HepG2 (cell line): ENCODE data around the gene NUDT3. TPM values are rescaled to one million over a fixed set of nuclear protein-coding genes. Genes with fewer than 3 reads are reported as not detected.
A peak's percentile ranks its signal among the peaks of the same experiment; 100 is the strongest.

Source experiments
- ATAC-seq: fragments of 200-7000 bp; cut with Tn5 transposase; 3 replicates; pipeline ENCODE4 v1.9.1; 2020; ENCODE audit warnings: mild to moderate bottlenecking, moderate library complexity
- BruUV-seq: library from RNA; stranded (reverse); fragments of 400-500 nt; replicated peaks from 2 replicates; lab custom pipeline; 2021; lab: Mats Ljungman, UMichigan
- CTCF ChIA-PET: fragments of 300-600 bp; formaldehyde crosslinking; extraction: SDS; loops from one replicate; lab custom pipeline; 2021; ENCODE audit warnings: low total read pairs, inconsistent platforms, low intra/inter-chr PET ratio; lab: Yijun Ruan, JAX
- POLR2A ChIA-PET: fragments of 350-600 bp; sonication (Branson Sonifier 250); formaldehyde crosslinking; loops from one replicate; lab custom pipeline; 2020; ENCODE audit warnings: antibody characterized with exemption, inconsistent platforms; lab: Yijun Ruan, JAX
- DNase-seq: peaks from one replicate; pipeline ENCODE4 v3.0.0-alpha.2; 2015; ENCODE audit warnings: low spot score
- FAIRE-seq: peaks from 3 replicates; lab custom pipeline; 2011; peaks lifted over from hg19 to GRCh38; lab: Jason Lieb, UNC
- H2AFZ ChIP-seq: one replicate; pipeline ENCODE4 v1.6.1; 2011; ENCODE audit warnings: low read length, inconsistent platforms
- H3K27ac ChIP-seq: fragments of 300-600 bp; 3 replicates; pipeline ENCODE4 v1.8.0; 2011; ENCODE audit warnings: mixed run types, mild to moderate bottlenecking, mixed read lengths, low read length, inconsistent platforms; ENCODE audit not compliant: insufficient read depth; ENCODE audit errors: extremely low read length
- H3K27me3 ChIP-seq, 2 experiments: fragments of 200-600 bp in 1 of 2; 2 replicates in 1 of 2; 3 replicates in 1 of 2; pipeline versions ENCODE4 v1.6.0 to v1.8.0; 2011; ENCODE audit warnings: low read length in 2 of 2, mild to moderate bottlenecking in 2 of 2, moderate library complexity in 2 of 2, inconsistent platforms in 1 of 2; ENCODE audit not compliant: insufficient read depth in 2 of 2, control insufficient read depth in 1 of 2
- H3K36me3 ChIP-seq, 2 experiments: fragments of 200-600 bp in 1 of 2; replicated peaks in 1 of 2; 2 replicates in 1 of 2; 3 replicates in 1 of 2; pipeline versions ENCODE4 v1.5.1 to v1.8.0; 2011; ENCODE audit warnings: low read length in 2 of 2, inconsistent platforms in 1 of 2; ENCODE audit not compliant: insufficient read depth in 2 of 2, control insufficient read depth in 1 of 2
- H3K4me1 ChIP-seq: 2 replicates; pipeline ENCODE4 v1.5.1; 2012; ENCODE audit warnings: low read length, inconsistent platforms; ENCODE audit not compliant: insufficient read depth
- H3K4me2 ChIP-seq: 2 replicates; pipeline ENCODE4 v1.6.0; 2011; ENCODE audit warnings: low read depth, low read length, inconsistent platforms
- H3K4me3 ChIP-seq, 3 experiments: fragments of 200-600 bp in 1 of 3; sonication (generic), shearing (Covaris generic) in 1 of 3; replicated peaks in 1 of 3; 2 replicates each; pipeline ENCODE4 v1.5.1; 2011 to 2016; ENCODE audit warnings: low read length in 3 of 3, inconsistent platforms in 2 of 3, low read depth in 2 of 3, mild to moderate bottlenecking in 2 of 3, control low read depth in 1 of 3, mixed read lengths in 1 of 3; ENCODE audit not compliant: insufficient read depth in 1 of 3
- H3K79me2 ChIP-seq: one replicate; pipeline ENCODE4 v1.6.1; 2011; ENCODE audit warnings: low read length, inconsistent platforms; ENCODE audit not compliant: insufficient read depth
- H3K9ac ChIP-seq: 2 replicates; pipeline ENCODE4 v1.6.0; 2011; ENCODE audit warnings: mild to moderate bottlenecking, low read depth, low read length, inconsistent platforms; ENCODE audit not compliant: insufficient read depth
- H3K9me3 ChIP-seq: 2 replicates; pipeline ENCODE4 v1.5.1; 2012; ENCODE audit warnings: mild to moderate bottlenecking, low read length
- H4K20me1 ChIP-seq: 2 replicates; pipeline ENCODE4 v1.6.0; 2011; ENCODE audit warnings: inconsistent platforms, mild to moderate bottlenecking, low read length, moderate library complexity; ENCODE audit not compliant: insufficient read depth
- BORCS8-MEF2B ChIP-seq: sonication (generic); formaldehyde crosslinking; IDR thresholded peaks from 2 replicates; pipeline ENCODE4 v1.8.0; 2022; ENCODE audit warnings: mild to moderate bottlenecking, missing genetic modification reagents
- FOXC1 ChIP-seq: sonication (generic); formaldehyde crosslinking; IDR thresholded peaks from 2 replicates; pipeline ENCODE4 v1.8.0; 2022; ENCODE audit warnings: mild to moderate bottlenecking, missing genetic modification reagents, borderline replicate concordance
- HDAC1 ChIP-seq: sonication (generic); formaldehyde crosslinking; IDR thresholded peaks from 2 replicates; pipeline ENCODE4 v1.5.1; 2020; ENCODE audit warnings: mild to moderate bottlenecking, missing genetic modification reagents
- HMGA1 ChIP-seq: sonication (generic); formaldehyde crosslinking; conservative IDR thresholded peaks from 2 replicates; pipeline ENCODE4 v1.4.0; 2020; ENCODE audit warnings: missing genetic modification reagents
- SKIL ChIP-seq: sonication (generic); formaldehyde crosslinking; IDR thresholded peaks from 2 replicates; pipeline ENCODE4 v1.8.0; 2022; ENCODE audit warnings: missing genetic modification reagents, mild to moderate bottlenecking, moderate library complexity, borderline replicate concordance
- SOX6 ChIP-seq, 2 experiments: fragments of 450-650 bp in 1 of 2; sonication (generic) in 1 of 2; formaldehyde crosslinking in 1 of 2; IDR thresholded peaks; 2 replicates each; pipeline versions ENCODE4 v1.4.0 to v1.6.1; 2017 to 2020; ENCODE audit warnings: antibody characterized with exemption in 1 of 2, mild to moderate bottlenecking in 1 of 2, missing genetic modification reagents in 1 of 2
- TBX2 ChIP-seq: sonication (generic); formaldehyde crosslinking; IDR thresholded peaks from 2 replicates; pipeline ENCODE4 v1.5.0; 2020; ENCODE audit warnings: missing genetic modification reagents, mild to moderate bottlenecking, borderline replicate concordance
- ZBTB1 ChIP-seq: sonication (generic); formaldehyde crosslinking; IDR thresholded peaks from 2 replicates; pipeline ENCODE4 v1.4.0; 2020; ENCODE audit warnings: missing genetic modification reagents, borderline replicate concordance
- ZC3H4 ChIP-seq: sonication (generic); formaldehyde crosslinking; IDR thresholded peaks from 2 replicates; pipeline ENCODE4 v1.4.0; 2020; ENCODE audit warnings: missing genetic modification reagents, borderline replicate concordance
- ZNF296 ChIP-seq: sonication (generic); formaldehyde crosslinking; conservative IDR thresholded peaks from 2 replicates; pipeline ENCODE4 v1.5.0; 2020; ENCODE audit warnings: mild to moderate bottlenecking, missing genetic modification reagents
- WGBS: methylation state at CpG from one replicate; pipeline ENCODE4 v1.1.6; 2017; ENCODE audit warnings: low lambda C conversion rate; 5-methylcytosine and 5-hydroxymethylcytosine counted together
- in situ Hi-C: cut with HindIII; loops from 2 replicates; pipeline ENCODE4 v1.10.0; 2017; ENCODE audit warnings: low pct_unique_long_range_greater_than_20kb; ENCODE audit not compliant: extremely low pct_ligation_motif_present
- intact Hi-C: fragments of 100-400 bp; cut with micrococcal nuclease; formaldehyde crosslinking; loops from one replicate; pipeline ENCODE4 v1.10.0; 2022; ENCODE audit not compliant: unreplicated experiment
- polyA plus RNA-seq, 8 experiments: library from polyadenylated mRNA; depleted of rRNA in 3 of 8; stranded (reverse) in 7 of 8; unstranded in 1 of 8; fragments of >200 nt; fragmentation: Illumina TruSeq in 4 of 8; extraction: Trizol in 4 of 8; gene quantifications; 2 replicates each; pipeline versions ENCODE4 v1.2.1 to v1.2.3, GENCODE V29; 2011 to 2016; ENCODE audit warnings: low read depth in 4 of 8, missing spikeins in 1 of 8, mixed read lengths in 1 of 8; ENCODE audit not compliant: insufficient read depth in 1 of 8
- total RNA-seq, 5 experiments: library from RNA; depleted of rRNA; stranded (reverse); fragments of >200 nt; fragmentation: Illumina TruSeq; extraction: Trizol; gene quantifications; 2 replicates each; pipeline ENCODE4 v1.2.3, GENCODE V29; 2016; ENCODE audit warnings: low read depth in 1 of 5
- TF ChIP-seq, protein P1 (sequence below): sonication (generic); formaldehyde crosslinking; IDR thresholded peaks from 2 replicates; pipeline ENCODE4 v1.4.0; 2020; ENCODE audit warnings: missing genetic modification reagents

The NUDT3 gene
- total and polyA plus RNA-seq, 2 of the 13 experiments (the other 11 are each of a cell fraction or from before 2014, with no cell fraction given): 20.2 to 20.6 TPM

DNA sequence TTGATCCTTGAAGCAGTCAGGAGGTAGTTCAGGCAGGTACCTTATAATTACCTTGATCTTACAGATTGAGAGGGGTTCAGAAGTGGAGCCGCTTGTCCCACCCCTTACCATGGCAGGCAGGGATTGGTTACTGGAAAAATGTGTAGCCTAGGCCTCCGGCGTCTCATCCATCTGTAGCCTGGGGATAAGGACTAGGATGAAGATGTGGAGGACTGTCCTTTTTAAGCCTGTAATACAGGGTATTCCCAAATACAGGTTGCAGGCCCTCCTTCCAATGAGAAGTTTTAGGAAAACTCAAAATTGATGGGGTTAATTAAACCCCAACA, 153.0 kb downstream of the NUDT3 start:
- TF ChIP-seq ZNF296 (CRISPR knock-in tag): no peak
- TF ChIP-seq, protein P1, sequence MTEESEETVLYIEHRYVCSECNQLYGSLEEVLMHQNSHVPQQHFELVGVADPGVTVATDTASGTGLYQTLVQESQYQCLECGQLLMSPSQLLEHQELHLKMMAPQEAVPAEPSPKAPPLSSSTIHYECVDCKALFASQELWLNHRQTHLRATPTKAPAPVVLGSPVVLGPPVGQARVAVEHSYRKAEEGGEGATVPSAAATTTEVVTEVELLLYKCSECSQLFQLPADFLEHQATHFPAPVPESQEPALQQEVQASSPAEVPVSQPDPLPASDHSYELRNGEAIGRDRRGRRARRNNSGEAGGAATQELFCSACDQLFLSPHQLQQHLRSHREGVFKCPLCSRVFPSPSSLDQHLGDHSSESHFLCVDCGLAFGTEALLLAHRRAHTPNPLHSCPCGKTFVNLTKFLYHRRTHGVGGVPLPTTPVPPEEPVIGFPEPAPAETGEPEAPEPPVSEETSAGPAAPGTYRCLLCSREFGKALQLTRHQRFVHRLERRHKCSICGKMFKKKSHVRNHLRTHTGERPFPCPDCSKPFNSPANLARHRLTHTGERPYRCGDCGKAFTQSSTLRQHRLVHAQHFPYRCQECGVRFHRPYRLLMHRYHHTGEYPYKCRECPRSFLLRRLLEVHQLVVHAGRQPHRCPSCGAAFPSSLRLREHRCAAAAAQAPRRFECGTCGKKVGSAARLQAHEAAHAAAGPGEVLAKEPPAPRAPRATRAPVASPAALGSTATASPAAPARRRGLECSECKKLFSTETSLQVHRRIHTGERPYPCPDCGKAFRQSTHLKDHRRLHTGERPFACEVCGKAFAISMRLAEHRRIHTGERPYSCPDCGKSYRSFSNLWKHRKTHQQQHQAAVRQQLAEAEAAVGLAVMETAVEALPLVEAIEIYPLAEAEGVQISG: no peak
- no peak for TF ChIP-seq ZC3H4 (CRISPR knock-in tag)
- no peak for TF ChIP-seq HDAC1 (CRISPR knock-in tag)
- no peak for TF ChIP-seq FOXC1 (CRISPR knock-in tag)
- no peak for TF ChIP-seq BORCS8-MEF2B
- TF ChIP-seq ZBTB1 (CRISPR knock-in tag): no peak
- no peak for TF ChIP-seq TBX2
- TF ChIP-seq SOX6 (IDR thresholded peaks at IDR 0.05): no peak
- no peak for TF ChIP-seq SOX6 (CRISPR knock-in tag; IDR thresholded peaks at IDR 0.05)
- TF ChIP-seq HMGA1: no peak
- TF ChIP-seq SKIL (CRISPR knock-in tag): no peak
- Histone ChIP-seq H3K4me3 (no peak overlapping the region), H3K27ac (no peak overlapping the region), H3K4me2 (no peak overlapping the region), H3K4me1 (peaks cover 58% of the 10 kb centered on the region), H3K27me3 (no peaks in the 10 kb centered on the region), H2AFZ (no peak overlapping the region), H3K9me3 (no peaks in the 10 kb centered on the region), H3K79me2 (peaks cover 25% of the 10 kb centered on the region), H3K9ac (no peak overlapping the region), H4K20me1 (no peaks in the 10 kb centered on the region), H3K36me3 (peaks cover 22 to 42% of the 10 kb centered on the region in 2 experiments; a peak in 4 of 5 replicates)
- in situ Hi-C loops: loop anchor here (25.0 kb wide), 1 partner anchor 373 kb away; no protein-coding TSS in a partner anchor
- BruUV-seq: no TSS peak
- 96% methylated on average over 3 of the region's 3 CpGs for WGBS
- ATAC-seq: no peak
- ChIA-PET CTCF (no interaction called here), POLR2A (no interaction called here)
- intact Hi-C loops: no loop called here
- peak; percentile 12 for FAIRE-seq
- no peak for DNase-seq
